ENCODE results near the gene ANKRD63. TPM values are rescaled to one million over a fixed set of nuclear protein-coding genes. Genes with fewer than 3 reads are reported as not detected.

ANKRD63 gene
- total RNA-seq, 1 experiment from 2014 or later: 0.72 TPM

DNA sequence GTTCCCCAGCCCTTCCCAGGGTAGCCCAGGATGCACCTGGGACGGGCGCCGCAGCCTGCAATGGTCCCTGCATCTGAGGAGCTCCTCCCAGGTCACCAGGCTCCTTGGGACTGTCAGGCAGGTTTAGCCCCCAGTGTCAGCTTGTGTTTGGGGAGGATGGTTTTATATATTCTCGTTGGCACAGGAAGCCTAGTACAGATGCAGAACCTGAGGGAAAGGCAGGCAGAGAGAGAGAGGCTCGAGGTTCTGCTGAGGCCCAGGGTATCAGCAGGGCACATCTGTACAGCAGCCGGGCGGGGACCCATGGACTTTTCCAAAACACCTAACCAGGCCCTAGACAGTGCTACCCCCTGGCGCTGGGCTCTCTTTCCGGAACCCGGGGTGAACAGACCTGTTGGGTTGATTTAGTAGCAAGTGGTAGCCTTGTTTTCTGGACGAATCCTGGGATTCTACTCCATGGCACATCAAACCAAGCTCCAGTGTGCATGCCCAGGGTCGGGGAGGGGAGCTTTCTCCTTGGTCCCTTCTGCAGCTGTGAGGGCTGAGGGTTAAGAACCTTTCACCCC lies 35.4 kb downstream of the ANKRD63 start:
- H3K27ac ChIP-seq (ENCODE audit: low read length): no peak overlapping the region
- in situ Hi-C loops (cut with HindIII; ENCODE audit: low pct_unique_long_range_greater_than_20kb, low sequenced_read_pairs): no loop called here
- H3K4me3 ChIP-seq (ENCODE audit: low read depth in 2 of 2, low read length in 2 of 2): no peak overlapping the region
- no peaks in the 10 kb centered on the region; the same call in 1 of the 2 replicates for H3K36me3 ChIP-seq (ENCODE audit: control insufficient read depth, insufficient read depth, low read length)
- intact Hi-C loops (cut with micrococcal nuclease; ENCODE audit: unreplicated experiment): no loop called here
- no peak for ATAC-seq
- no peak for DNase-seq (ENCODE audit: low read depth, low spot score)
- peaks cover 13% of the 10 kb centered on the region; the same call in 1 of the 2 replicates for H3K4me1 ChIP-seq (ENCODE audit: control insufficient read depth, insufficient read depth, low read length)
- no peaks in the 10 kb centered on the region; the same call in 1 of the 2 replicates for H3K27me3 ChIP-seq (ENCODE audit: control insufficient read depth, insufficient read depth, low read length)
- H3K9me3 ChIP-seq (ENCODE audit: control insufficient read depth, insufficient read depth, low read depth, low read length): no peaks in the 10 kb centered on the region
- TF ChIP-seq SIN3A (IDR thresholded peaks at IDR 0.05; ENCODE audit: borderline replicate concordance, insufficient read depth, low read depth, low read length): no peak
- TF ChIP-seq POLR2AphosphoS5 (IDR thresholded peaks at IDR 0.05; ENCODE audit: low read depth, low read length): no peak
- TF ChIP-seq, protein P1, sequence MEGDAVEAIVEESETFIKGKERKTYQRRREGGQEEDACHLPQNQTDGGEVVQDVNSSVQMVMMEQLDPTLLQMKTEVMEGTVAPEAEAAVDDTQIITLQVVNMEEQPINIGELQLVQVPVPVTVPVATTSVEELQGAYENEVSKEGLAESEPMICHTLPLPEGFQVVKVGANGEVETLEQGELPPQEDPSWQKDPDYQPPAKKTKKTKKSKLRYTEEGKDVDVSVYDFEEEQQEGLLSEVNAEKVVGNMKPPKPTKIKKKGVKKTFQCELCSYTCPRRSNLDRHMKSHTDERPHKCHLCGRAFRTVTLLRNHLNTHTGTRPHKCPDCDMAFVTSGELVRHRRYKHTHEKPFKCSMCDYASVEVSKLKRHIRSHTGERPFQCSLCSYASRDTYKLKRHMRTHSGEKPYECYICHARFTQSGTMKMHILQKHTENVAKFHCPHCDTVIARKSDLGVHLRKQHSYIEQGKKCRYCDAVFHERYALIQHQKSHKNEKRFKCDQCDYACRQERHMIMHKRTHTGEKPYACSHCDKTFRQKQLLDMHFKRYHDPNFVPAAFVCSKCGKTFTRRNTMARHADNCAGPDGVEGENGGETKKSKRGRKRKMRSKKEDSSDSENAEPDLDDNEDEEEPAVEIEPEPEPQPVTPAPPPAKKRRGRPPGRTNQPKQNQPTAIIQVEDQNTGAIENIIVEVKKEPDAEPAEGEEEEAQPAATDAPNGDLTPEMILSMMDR (IDR thresholded peaks at IDR 0.05): no peak
- TF ChIP-seq, protein P2, sequence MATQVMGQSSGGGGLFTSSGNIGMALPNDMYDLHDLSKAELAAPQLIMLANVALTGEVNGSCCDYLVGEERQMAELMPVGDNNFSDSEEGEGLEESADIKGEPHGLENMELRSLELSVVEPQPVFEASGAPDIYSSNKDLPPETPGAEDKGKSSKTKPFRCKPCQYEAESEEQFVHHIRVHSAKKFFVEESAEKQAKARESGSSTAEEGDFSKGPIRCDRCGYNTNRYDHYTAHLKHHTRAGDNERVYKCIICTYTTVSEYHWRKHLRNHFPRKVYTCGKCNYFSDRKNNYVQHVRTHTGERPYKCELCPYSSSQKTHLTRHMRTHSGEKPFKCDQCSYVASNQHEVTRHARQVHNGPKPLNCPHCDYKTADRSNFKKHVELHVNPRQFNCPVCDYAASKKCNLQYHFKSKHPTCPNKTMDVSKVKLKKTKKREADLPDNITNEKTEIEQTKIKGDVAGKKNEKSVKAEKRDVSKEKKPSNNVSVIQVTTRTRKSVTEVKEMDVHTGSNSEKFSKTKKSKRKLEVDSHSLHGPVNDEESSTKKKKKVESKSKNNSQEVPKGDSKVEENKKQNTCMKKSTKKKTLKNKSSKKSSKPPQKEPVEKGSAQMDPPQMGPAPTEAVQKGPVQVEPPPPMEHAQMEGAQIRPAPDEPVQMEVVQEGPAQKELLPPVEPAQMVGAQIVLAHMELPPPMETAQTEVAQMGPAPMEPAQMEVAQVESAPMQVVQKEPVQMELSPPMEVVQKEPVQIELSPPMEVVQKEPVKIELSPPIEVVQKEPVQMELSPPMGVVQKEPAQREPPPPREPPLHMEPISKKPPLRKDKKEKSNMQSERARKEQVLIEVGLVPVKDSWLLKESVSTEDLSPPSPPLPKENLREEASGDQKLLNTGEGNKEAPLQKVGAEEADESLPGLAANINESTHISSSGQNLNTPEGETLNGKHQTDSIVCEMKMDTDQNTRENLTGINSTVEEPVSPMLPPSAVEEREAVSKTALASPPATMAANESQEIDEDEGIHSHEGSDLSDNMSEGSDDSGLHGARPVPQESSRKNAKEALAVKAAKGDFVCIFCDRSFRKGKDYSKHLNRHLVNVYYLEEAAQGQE (IDR thresholded peaks at IDR 0.05; ENCODE audit: insufficient read depth in 1 of 2, low read depth in 2 of 2, low read length in 1 of 2): no peak
- TF ChIP-seq TCF7L2 (IDR thresholded peaks at IDR 0.05; ENCODE audit: low read depth, low read length): no peak
- BruUV-seq (replicated peaks): no TSS peak
- POLR2A ChIA-PET: interaction anchor here (0.6 kb wide), 1 partner anchor 212 kb away, joined by 3 read pairs; no protein-coding TSS in a partner anchor
- CTCF ChIA-PET: no interaction called here

DNA sequence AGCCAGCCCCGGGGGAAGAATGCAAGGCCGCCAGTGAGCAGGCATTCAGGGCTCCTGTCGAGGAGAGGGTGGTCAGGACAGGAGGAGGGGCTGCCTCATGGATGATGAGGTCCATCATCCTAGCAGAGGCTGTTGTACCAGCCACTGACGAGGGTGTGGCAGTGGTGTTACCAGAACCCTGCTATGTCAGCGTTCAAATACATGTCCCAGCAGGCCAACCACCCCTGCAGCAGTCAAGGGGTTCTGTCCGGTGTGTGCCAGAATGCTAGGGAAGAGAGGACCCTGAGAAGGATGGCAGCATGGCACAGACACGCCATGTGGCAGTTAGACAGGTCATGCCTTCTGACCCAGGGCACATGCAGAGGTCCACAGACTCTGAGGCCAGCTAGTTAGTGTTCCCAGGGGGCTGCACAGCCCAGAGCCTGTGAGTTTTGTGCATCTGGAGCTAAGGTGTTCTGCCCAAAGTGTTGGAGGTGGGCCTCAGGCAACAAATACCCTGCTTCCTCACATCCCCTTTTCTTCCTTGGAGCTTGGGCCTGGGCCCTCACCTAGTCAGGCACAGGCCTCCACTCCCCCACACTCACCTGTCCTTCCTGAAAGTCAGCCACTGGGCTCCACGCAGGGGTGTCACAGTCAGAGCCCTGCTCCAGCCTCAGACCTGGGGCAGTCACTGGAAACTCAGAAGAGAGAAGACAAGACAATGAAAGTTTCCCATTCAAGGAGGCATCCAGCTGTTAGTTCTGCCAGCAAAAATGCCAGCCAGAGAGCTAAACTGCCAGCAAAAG lies 36.2 kb downstream of the ANKRD63 start:
- Histone ChIP-seq H3K27me3 (ENCODE audit: control insufficient read depth, insufficient read depth, low read length) (no peaks in the 10 kb centered on the region; the same call in 1 of the 2 replicates), H3K4me3 (ENCODE audit: low read depth in 2 of 2, low read length in 2 of 2) (no peak overlapping the region), H3K27ac (ENCODE audit: low read length) (no peak overlapping the region), H3K36me3 (ENCODE audit: control insufficient read depth, insufficient read depth, low read length) (no peaks in the 10 kb centered on the region), H3K4me1 (ENCODE audit: control insufficient read depth, insufficient read depth, low read length) (peaks cover 13% of the 10 kb centered on the region; the same call in 1 of the 2 replicates), H3K9me3 (ENCODE audit: control insufficient read depth, insufficient read depth, low read depth, low read length) (no peaks in the 10 kb centered on the region)
- TF ChIP-seq SIN3A (IDR thresholded peaks at IDR 0.05; ENCODE audit: borderline replicate concordance, insufficient read depth, low read depth, low read length) (no peak), TCF7L2 (IDR thresholded peaks at IDR 0.05; ENCODE audit: low read depth, low read length) (no peak), POLR2AphosphoS5 (IDR thresholded peaks at IDR 0.05; ENCODE audit: low read depth, low read length) (no peak)
- TF ChIP-seq, protein P2 (IDR thresholded peaks at IDR 0.05; ENCODE audit: insufficient read depth in 1 of 2, low read depth in 2 of 2, low read length in 1 of 2): no peak
- TF ChIP-seq, protein P1 (IDR thresholded peaks at IDR 0.05): no peak
- DNase-seq (ENCODE audit: low read depth, low spot score) (no peak), ATAC-seq (no peak)
- intact Hi-C loops (cut with micrococcal nuclease; ENCODE audit: unreplicated experiment): no loop called here
- in situ Hi-C loops (cut with HindIII; ENCODE audit: low pct_unique_long_range_greater_than_20kb, low sequenced_read_pairs): no loop called here
- CTCF ChIA-PET: no interaction called here
- POLR2A ChIA-PET: no interaction called here
- BruUV-seq (replicated peaks): no TSS peak
